ENCODE data around the gene ASPM. TPM values are rescaled to one million over a fixed set of nuclear protein-coding genes. Genes with fewer than 3 reads are reported as not detected.
A peak's percentile ranks its signal among the peaks of the same experiment; 100 is the strongest.

The ASPM gene
- total RNA-seq, 1 donor, result 52.4 TPM

DNA sequence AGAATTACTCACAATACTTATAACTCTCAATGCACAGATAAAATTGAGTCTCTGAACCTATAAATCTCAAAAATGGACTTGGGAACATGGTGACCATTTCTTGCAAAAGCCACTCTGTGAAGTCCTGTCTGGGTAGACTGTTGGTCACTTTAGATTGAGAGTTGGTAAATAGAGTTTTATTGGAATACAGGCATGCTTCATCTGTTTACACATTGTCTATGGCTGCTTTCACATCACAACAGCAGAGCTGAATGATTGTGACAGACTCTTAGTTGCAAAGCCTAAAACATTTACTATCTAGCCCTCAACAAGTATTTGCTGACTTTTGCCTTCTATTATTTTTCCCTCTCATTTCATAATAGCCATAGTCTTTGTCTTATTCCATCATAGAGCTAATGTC, 24.1 kb upstream of the ASPM start:
- H3K4me3 ChIP-seq (ENCODE audit: low read depth, low read length), result no peak overlapping the region
- TF ChIP-seq, protein P1, sequence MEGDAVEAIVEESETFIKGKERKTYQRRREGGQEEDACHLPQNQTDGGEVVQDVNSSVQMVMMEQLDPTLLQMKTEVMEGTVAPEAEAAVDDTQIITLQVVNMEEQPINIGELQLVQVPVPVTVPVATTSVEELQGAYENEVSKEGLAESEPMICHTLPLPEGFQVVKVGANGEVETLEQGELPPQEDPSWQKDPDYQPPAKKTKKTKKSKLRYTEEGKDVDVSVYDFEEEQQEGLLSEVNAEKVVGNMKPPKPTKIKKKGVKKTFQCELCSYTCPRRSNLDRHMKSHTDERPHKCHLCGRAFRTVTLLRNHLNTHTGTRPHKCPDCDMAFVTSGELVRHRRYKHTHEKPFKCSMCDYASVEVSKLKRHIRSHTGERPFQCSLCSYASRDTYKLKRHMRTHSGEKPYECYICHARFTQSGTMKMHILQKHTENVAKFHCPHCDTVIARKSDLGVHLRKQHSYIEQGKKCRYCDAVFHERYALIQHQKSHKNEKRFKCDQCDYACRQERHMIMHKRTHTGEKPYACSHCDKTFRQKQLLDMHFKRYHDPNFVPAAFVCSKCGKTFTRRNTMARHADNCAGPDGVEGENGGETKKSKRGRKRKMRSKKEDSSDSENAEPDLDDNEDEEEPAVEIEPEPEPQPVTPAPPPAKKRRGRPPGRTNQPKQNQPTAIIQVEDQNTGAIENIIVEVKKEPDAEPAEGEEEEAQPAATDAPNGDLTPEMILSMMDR (IDR thresholded peaks at IDR 0.05; ENCODE audit: insufficient read depth, low read length), result no peak

DNA sequence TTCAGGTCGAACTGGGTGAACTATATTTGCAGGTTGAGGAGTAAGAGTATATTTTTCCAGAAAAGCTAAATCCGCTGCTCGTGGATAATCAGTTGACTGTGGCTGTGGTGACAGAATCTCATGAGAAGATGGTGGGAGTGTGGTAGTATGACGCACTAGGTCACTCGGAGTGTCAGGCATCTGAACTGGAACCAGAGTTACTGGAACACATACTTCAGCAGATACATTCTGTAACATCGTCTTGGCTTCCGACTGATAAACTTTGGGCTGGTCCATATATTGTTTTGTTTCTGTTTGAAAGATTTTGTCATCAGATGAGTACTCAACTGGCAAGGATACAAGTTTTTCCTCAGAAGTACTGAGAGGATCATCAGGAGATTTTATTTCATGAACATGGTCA, 13.0 kb upstream of the ASPM start:
- TF ChIP-seq, protein P1 (IDR thresholded peaks at IDR 0.05; ENCODE audit: insufficient read depth, low read length), result no peak
- no peak overlapping the region for H3K4me3 ChIP-seq (ENCODE audit: low read depth, low read length)
- DNase-seq (ENCODE audit: low read depth), result no peak

More for the DNA sequence above, 24.1 kb upstream of the ASPM start:
- no peak for DNase-seq (ENCODE audit: low read depth)

DNA sequence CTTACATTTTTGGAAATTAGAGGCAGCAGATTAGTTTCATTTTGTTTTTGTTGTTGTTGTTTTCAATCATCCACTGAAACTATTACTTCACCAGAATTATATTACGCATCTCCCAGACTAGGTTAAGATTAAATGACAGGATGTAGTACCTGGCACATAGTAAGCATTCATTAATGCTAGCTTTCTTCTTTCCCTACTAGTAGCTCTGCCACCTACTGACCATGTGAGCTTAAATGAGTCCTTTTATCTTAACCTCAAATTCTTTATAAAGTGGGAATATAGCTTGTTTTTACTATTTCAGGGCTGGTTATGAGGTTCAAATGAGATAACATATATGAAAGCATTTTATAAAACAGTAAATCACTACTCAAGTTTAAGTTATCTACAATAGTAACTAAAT, 10.2 kb upstream of the ASPM start:
- no peak for DNase-seq (ENCODE audit: low read depth)
- TF ChIP-seq, protein P1 (IDR thresholded peaks at IDR 0.05; ENCODE audit: insufficient read depth, low read length), result peak; percentile 14
- no peak overlapping the region for H3K4me3 ChIP-seq (ENCODE audit: low read depth, low read length)

DNA sequence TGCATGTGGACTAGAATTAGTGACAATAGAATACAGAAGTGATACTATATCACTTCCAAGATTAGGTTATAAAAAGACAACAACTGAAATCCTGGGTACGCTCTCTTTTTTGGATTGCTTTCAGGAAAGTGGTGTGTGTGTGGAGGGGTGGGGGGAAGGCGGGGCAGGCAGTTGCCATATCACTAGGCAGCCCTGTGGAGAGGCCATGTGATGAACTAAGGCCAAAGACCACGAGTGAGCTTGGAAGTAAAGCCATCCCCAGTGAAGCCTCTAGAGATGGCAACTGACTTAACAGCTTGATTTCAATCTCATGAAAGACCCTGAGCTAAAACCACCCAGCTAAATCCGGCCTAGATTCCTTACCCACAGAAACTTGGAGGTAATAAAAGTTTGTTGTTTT, 6.2 kb upstream of the ASPM start:
- DNase-seq (ENCODE audit: low read depth), result no peak
- TF ChIP-seq, protein P1 (IDR thresholded peaks at IDR 0.05; ENCODE audit: insufficient read depth, low read length), result no peak
- H3K4me3 ChIP-seq (ENCODE audit: low read depth, low read length), result no peak overlapping the region

DNA sequence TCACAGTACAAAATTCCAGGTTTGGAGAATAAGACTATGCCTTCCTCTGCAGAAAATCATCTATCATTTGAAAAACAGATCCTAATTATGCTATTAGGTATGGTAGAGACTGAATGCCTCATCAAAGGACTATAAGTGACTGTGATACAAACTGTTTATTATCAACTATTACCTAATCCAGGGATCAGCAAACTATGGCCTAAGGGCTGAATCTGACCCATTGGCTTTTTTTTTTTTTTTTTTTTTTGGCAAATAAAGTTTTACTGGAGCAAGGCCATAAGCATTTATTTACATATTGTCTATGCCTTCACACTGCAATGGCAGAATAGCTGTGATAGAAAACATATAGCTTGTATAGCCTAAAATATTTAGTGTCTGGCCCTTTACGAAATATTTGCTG, 4.7 kb upstream of the ASPM start:
- TF ChIP-seq, protein P1 (IDR thresholded peaks at IDR 0.05; ENCODE audit: insufficient read depth, low read length), result no peak
- no peak overlapping the region for H3K4me3 ChIP-seq (ENCODE audit: low read depth, low read length)
- DNase-seq (ENCODE audit: low read depth), result no peak

DNA sequence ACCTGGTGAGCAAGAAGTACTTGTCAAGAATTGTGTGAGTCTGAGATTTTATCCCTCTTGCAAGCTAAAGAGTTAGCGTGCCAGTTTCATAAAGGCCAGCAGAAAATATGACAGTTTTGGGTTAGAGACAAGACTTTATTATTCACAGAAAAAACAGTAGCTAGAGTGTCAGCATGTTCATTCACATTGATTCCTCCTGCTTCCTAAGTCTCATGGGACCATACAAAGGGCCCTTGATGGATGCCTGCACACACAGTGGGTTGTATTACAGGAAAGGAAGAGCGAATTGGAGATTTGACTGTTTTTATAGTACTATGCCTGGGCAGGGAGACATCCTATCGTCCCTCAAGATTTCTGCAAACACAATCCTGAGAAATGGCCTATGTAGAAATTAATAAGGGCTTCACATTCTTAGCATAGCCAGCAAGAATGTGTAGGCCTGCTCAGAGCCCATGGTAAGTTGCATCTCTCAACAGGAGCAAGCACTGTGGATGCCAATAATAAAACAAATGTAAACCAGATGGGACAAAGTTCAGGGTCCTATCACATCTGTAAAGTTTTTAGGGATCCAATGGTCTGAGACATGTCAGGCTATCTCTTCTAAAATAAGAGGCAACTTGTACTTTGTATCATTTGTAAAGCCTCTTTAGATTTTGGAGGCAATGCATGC, 4.0 kb upstream of the ASPM start:
- TF ChIP-seq, protein P1 (IDR thresholded peaks at IDR 0.05; ENCODE audit: insufficient read depth, low read length), result no peak
- no peak for DNase-seq (ENCODE audit: low read depth)
- H3K4me3 ChIP-seq (ENCODE audit: low read depth, low read length), result no peak overlapping the region

DNA sequence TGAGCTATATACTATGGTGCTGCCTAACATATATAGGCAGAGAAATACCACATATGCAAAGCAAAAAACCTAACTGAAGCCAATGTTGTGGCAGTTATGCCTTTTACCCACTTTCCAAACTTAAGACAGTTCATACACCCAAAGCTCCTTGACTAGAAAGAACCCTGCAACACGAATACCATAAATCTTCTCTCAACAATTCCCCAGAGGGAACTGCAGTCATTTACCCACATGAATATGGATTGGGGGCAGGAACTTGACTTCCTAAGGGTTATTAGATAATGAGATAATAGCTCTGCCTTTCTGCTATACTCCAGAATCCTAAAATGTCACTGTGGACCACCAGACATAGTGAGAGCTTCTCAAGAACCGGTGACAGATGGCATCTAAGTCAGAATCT, 2.9 kb upstream of the ASPM start:
- TF ChIP-seq, protein P1 (IDR thresholded peaks at IDR 0.05; ENCODE audit: insufficient read depth, low read length), result no peak
- H3K4me3 ChIP-seq (ENCODE audit: low read depth, low read length), result no peak overlapping the region
- DNase-seq (ENCODE audit: low read depth), result no peak

Measured in fibroblast of the aortic adventitia (primary cell).